ENCODE results near the gene SLC4A7. TPM values are rescaled to one million over a fixed set of nuclear protein-coding genes. Genes with fewer than 3 reads are reported as not detected.
"Not testable (repeated sequence)": the region's sequence is repeated elsewhere in the genome, so short reads cannot be mapped to it uniquely, and the experiment has no call there.

The SLC4A7 gene
- total RNA-seq, 1 donor = 281 TPM

- DNase-seq (ENCODE audit: insufficient read length, low spot score, missing footprints) = no peak
- Histone ChIP-seq H3K4me2 (ENCODE audit: insufficient read depth, low read length) (no peak overlapping the region), H3K27me3 (ENCODE audit: insufficient read depth, low read length) (no peaks in the 10 kb centered on the region), H3K27ac (ENCODE audit: low read depth, low read length) (peak overlapping the region; percentile 9), H2AFZ (ENCODE audit: low read length) (no peak overlapping the region), H3K4me1 (ENCODE audit: insufficient read depth, low read length) (peaks cover 20% of the 10 kb centered on the region), H3K4me3 (ENCODE audit: insufficient read depth, low read length) (no peak overlapping the region), H3K36me3 (ENCODE audit: insufficient read depth, low read length) (peaks cover 65% of the 10 kb centered on the region), H3K79me2 (ENCODE audit: insufficient read depth, low read length) (peaks cover 28% of the 10 kb centered on the region), H4K20me1 (ENCODE audit: insufficient read depth, low read length) (peaks cover 14% of the 10 kb centered on the region), H3K9me3 (ENCODE audit: low read depth, low read length) (no peaks in the 10 kb centered on the region)
- no peak for TF ChIP-seq CTCF (IDR thresholded peaks at IDR 0.05; ENCODE audit: extremely low read depth, low read depth, low read length)
Observed at GRCh38 chr3:27429909-27430308, 54.3 kb downstream of the SLC4A7 start.

GRCh38 chr3:27428446-27428845, 55.7 kb downstream of the SLC4A7 start:
- H3K4me3 ChIP-seq (ENCODE audit: insufficient read depth, low read length) = no peak overlapping the region
- H3K36me3 ChIP-seq (ENCODE audit: insufficient read depth, low read length) = peaks cover 56% of the 10 kb centered on the region
- H3K27me3 ChIP-seq (ENCODE audit: insufficient read depth, low read length) = no peaks in the 10 kb centered on the region
- DNase-seq (ENCODE audit: insufficient read length, low spot score, missing footprints) = peak; percentile 19
- no peak for TF ChIP-seq CTCF (IDR thresholded peaks at IDR 0.05; ENCODE audit: extremely low read depth, low read depth, low read length)
- H3K27ac ChIP-seq (ENCODE audit: low read depth, low read length) = no peak overlapping the region
- H3K4me1 ChIP-seq (ENCODE audit: insufficient read depth, low read length) = peaks cover 34% of the 10 kb centered on the region
- H3K4me2 ChIP-seq (ENCODE audit: insufficient read depth, low read length) = no peak overlapping the region
- peaks cover 34% of the 10 kb centered on the region for H3K79me2 ChIP-seq (ENCODE audit: insufficient read depth, low read length)
- H2AFZ ChIP-seq (ENCODE audit: low read length) = no peak overlapping the region
- H4K20me1 ChIP-seq (ENCODE audit: insufficient read depth, low read length) = peaks cover 14% of the 10 kb centered on the region
- no peaks in the 10 kb centered on the region for H3K9me3 ChIP-seq (ENCODE audit: low read depth, low read length)

- Histone ChIP-seq H3K4me2 (ENCODE audit: insufficient read depth, low read length) (no peak overlapping the region), H3K4me3 (ENCODE audit: insufficient read depth, low read length) (no peak overlapping the region), H3K9me3 (ENCODE audit: low read depth, low read length) (no peaks in the 10 kb centered on the region), H3K36me3 (ENCODE audit: insufficient read depth, low read length) (peaks cover 60% of the 10 kb centered on the region), H3K27me3 (ENCODE audit: insufficient read depth, low read length) (no peaks in the 10 kb centered on the region), H3K27ac (ENCODE audit: low read depth, low read length) (no peak overlapping the region), H3K4me1 (ENCODE audit: insufficient read depth, low read length) (peaks cover 39% of the 10 kb centered on the region), H4K20me1 (ENCODE audit: insufficient read depth, low read length) (peaks cover 10% of the 10 kb centered on the region), H3K79me2 (ENCODE audit: insufficient read depth, low read length) (peaks cover 36% of the 10 kb centered on the region), H2AFZ (ENCODE audit: low read length) (no peak overlapping the region)
- no peak for TF ChIP-seq CTCF (IDR thresholded peaks at IDR 0.05; ENCODE audit: extremely low read depth, low read depth, low read length)
- DNase-seq (ENCODE audit: insufficient read length, low spot score, missing footprints) = no peak
Observed at GRCh38 chr3:27426926-27427325, 57.3 kb downstream of the SLC4A7 start.

- Histone ChIP-seq H3K4me2 (ENCODE audit: insufficient read depth, low read length) (no peak overlapping the region), H3K79me2 (ENCODE audit: insufficient read depth, low read length) (peaks cover 39% of the 10 kb centered on the region), H3K27me3 (ENCODE audit: insufficient read depth, low read length) (no peaks in the 10 kb centered on the region), H3K27ac (ENCODE audit: low read depth, low read length) (no peak overlapping the region), H2AFZ (ENCODE audit: low read length) (no peak overlapping the region), H4K20me1 (ENCODE audit: insufficient read depth, low read length) (peaks cover 2% of the 10 kb centered on the region), H3K4me1 (ENCODE audit: insufficient read depth, low read length) (peaks cover 30% of the 10 kb centered on the region), H3K4me3 (ENCODE audit: insufficient read depth, low read length) (no peak overlapping the region), H3K36me3 (ENCODE audit: insufficient read depth, low read length) (peaks cover 69% of the 10 kb centered on the region), H3K9me3 (ENCODE audit: low read depth, low read length) (no peaks in the 10 kb centered on the region)
- TF ChIP-seq CTCF (IDR thresholded peaks at IDR 0.05; ENCODE audit: extremely low read depth, low read depth, low read length) = no peak
- DNase-seq (ENCODE audit: insufficient read length, low spot score, missing footprints) = no peak
Observed at GRCh38 chr3:27425896-27426565, 58.2 kb downstream of the SLC4A7 start.

- H3K9me3 ChIP-seq (ENCODE audit: low read depth, low read length); H4K20me1 ChIP-seq (ENCODE audit: insufficient read depth, low read length); H2AFZ ChIP-seq (ENCODE audit: low read length); H3K27me3 ChIP-seq (ENCODE audit: insufficient read depth, low read length); H3K4me2 ChIP-seq (ENCODE audit: insufficient read depth, low read length); DNase-seq (ENCODE audit: insufficient read length, low spot score, missing footprints); H3K4me3 ChIP-seq (ENCODE audit: insufficient read depth, low read length): not testable (repeated sequence)
- Histone ChIP-seq H3K4me1 (ENCODE audit: insufficient read depth, low read length) (peaks cover 24% of the 10 kb centered on the region), H3K27ac (ENCODE audit: low read depth, low read length) (peak overlapping the region; percentile 15), H3K79me2 (ENCODE audit: insufficient read depth, low read length) (peaks cover 42% of the 10 kb centered on the region), H3K36me3 (ENCODE audit: insufficient read depth, low read length) (peaks cover 72% of the 10 kb centered on the region)
Observed at GRCh38 chr3:27424812-27425521, 59.2 kb downstream of the SLC4A7 start.
